CD14-positive monocyte (primary cell): ENCODE data around the gene NUP214. TPM values are rescaled to one million over a fixed set of nuclear protein-coding genes. Genes with fewer than 3 reads are reported as not detected.

ENCODE experiments used
- DNase-seq, 3 donors: peaks; one replicate each; pipeline ENCODE4 v3.0.0-alpha.2; 2011 to 2022
- H2AFZ ChIP-seq: 2 replicates; pipeline ENCODE4 v1.6.0; 2012; ENCODE audit warnings: mild to moderate bottlenecking, low read depth, low read length, inconsistent platforms; ENCODE audit not compliant: insufficient read depth, poor library complexity, severe bottlenecking
- H3K27ac ChIP-seq, 2 donors: 1 replicate in 1 of 2; 2 replicates in 1 of 2; pipeline ENCODE4 v1.5.1; 2012 to 2013; ENCODE audit warnings: low read length in 2 of 2, control low read depth in 1 of 2, inconsistent platforms in 1 of 2, low read depth in 1 of 2, mild to moderate bottlenecking in 1 of 2
- H3K27me3 ChIP-seq, 2 donors: one replicate each; pipeline versions ENCODE4 v1.6.0 to v1.6.1; 2011 to 2013; ENCODE audit warnings: low read length in 2 of 2; ENCODE audit not compliant: control insufficient read depth in 2 of 2, insufficient read depth in 2 of 2
- H3K36me3 ChIP-seq, 2 donors: replicated peaks in 1 of 2; 1 replicate in 1 of 2; 2 replicates in 1 of 2; pipeline versions ENCODE4 v1.5.1 to v1.6.1; 2012 to 2013; ENCODE audit warnings: low read length in 2 of 2, control low read depth in 1 of 2, inconsistent platforms in 1 of 2, mild to moderate bottlenecking in 1 of 2; ENCODE audit not compliant: insufficient read depth in 2 of 2, control insufficient read depth in 1 of 2
- H3K4me1 ChIP-seq, 2 donors: 1 replicate in 1 of 2; 2 replicates in 1 of 2; pipeline versions ENCODE4 v1.5.1 to v1.6.1; 2012 to 2013; ENCODE audit warnings: low read length in 2 of 2, control low read depth in 1 of 2, inconsistent platforms in 1 of 2, mild to moderate bottlenecking in 1 of 2, moderate library complexity in 1 of 2; ENCODE audit not compliant: insufficient read depth in 2 of 2, control insufficient read depth in 1 of 2
- H3K4me2 ChIP-seq: replicated peaks from 2 replicates; pipeline ENCODE3; 2012; ENCODE audit warnings: low read length, moderate library complexity, mild to moderate bottlenecking; ENCODE audit not compliant: poor library complexity, severe bottlenecking; ENCODE audit errors: extremely low read depth
- H3K4me3 ChIP-seq, 3 experiments: fragments of 200-600 bp in 1 of 3; sonication (generic) in 1 of 3; replicated peaks in 1 of 3; 1 replicate in 2 of 3; 2 replicates in 1 of 3; pipeline ENCODE4 v1.5.1; 2011 to 2013; ENCODE audit warnings: low read length in 3 of 3, mild to moderate bottlenecking in 3 of 3, control low read depth in 2 of 3, low read depth in 2 of 3, inconsistent platforms in 1 of 3, moderate library complexity in 1 of 3
- H3K79me2 ChIP-seq: 2 replicates; pipeline ENCODE4 v1.6.0; 2012; ENCODE audit warnings: mild to moderate bottlenecking, control low read depth, inconsistent platforms, low read length, moderate library complexity; ENCODE audit not compliant: insufficient read depth
- H3K9ac ChIP-seq: 2 replicates; pipeline ENCODE4 v1.6.0; 2017; ENCODE audit warnings: low read length, mild to moderate bottlenecking; ENCODE audit not compliant: insufficient read depth, poor library complexity, severe bottlenecking
- H3K9me3 ChIP-seq, 2 donors: replicated peaks in 1 of 2; 1 replicate in 1 of 2; 2 replicates in 1 of 2; pipeline versions ENCODE4 v1.5.1 to v1.6.1; 2012 to 2013; ENCODE audit warnings: low read length in 2 of 2, control low read depth in 1 of 2; ENCODE audit not compliant: control insufficient read depth in 1 of 2, insufficient read depth in 1 of 2
- H4K20me1 ChIP-seq: 2 replicates; pipeline ENCODE4 v1.6.0; 2012; ENCODE audit warnings: mild to moderate bottlenecking, low read length, control low read depth, moderate library complexity; ENCODE audit not compliant: insufficient read depth
- H3K27ac Mint-ChIP-seq, 7 donors: one replicate each; pipeline ENCODE4 v1.8.0; 2020; ENCODE audit warnings: mild to moderate bottlenecking in 7 of 7, mixed read lengths in 7 of 7, moderate library complexity in 6 of 7, inconsistent platforms in 2 of 7
- H3K27me3 Mint-ChIP-seq, 3 donors: one replicate each; pipeline ENCODE4 v1.8.0; 2021 to 2022; ENCODE audit warnings: low read depth in 3 of 3, mild to moderate bottlenecking in 3 of 3, mixed read lengths in 3 of 3, moderate library complexity in 3 of 3, inconsistent platforms in 1 of 3
- H3K36me3 Mint-ChIP-seq, 2 donors: one replicate each; pipeline ENCODE4 v1.8.0; 2020; ENCODE audit warnings: mixed read lengths in 2 of 2, inconsistent platforms in 1 of 2, mild to moderate bottlenecking in 1 of 2
- H3K4me1 Mint-ChIP-seq: one replicate; pipeline ENCODE4 v1.8.0; 2020; ENCODE audit warnings: mild to moderate bottlenecking, mixed read lengths
- H3K4me3 Mint-ChIP-seq, 2 donors: one replicate each; pipeline ENCODE4 v1.8.0; 2020; ENCODE audit warnings: mild to moderate bottlenecking in 2 of 2, mixed read lengths in 2 of 2, moderate library complexity in 1 of 2
- H3K9me3 Mint-ChIP-seq, 7 donors: one replicate each; pipeline ENCODE4 v1.8.0; 2020 to 2022; ENCODE audit warnings: mixed read lengths in 7 of 7, mild to moderate bottlenecking in 6 of 7, moderate library complexity in 6 of 7, inconsistent platforms in 2 of 7
- CTCF ChIP-seq: fragments of 200-600 bp; IDR thresholded peaks from one replicate; pipeline ENCODE4 v1.8.0; 2022; ENCODE audit warnings: antibody characterized with exemption, mild to moderate bottlenecking
- WGBS: methylation state at CpG from one replicate; pipeline ENCODE4 v1.1.5; 2013; ENCODE audit warnings: missing lambda C conversion rate; ENCODE audit not compliant: insufficient coverage; 5-methylcytosine and 5-hydroxymethylcytosine counted together
- intact Hi-C, 2 donors: fragments of 100-400 bp; cut with micrococcal nuclease; formaldehyde crosslinking; loops; one replicate each; pipeline versions ENCODE4 v1.15.0 to v1.15.1; 2023
- polyA plus RNA-seq, 3 donors: library from polyadenylated mRNA; depleted of rRNA in 1 of 3; unstranded in 2 of 3; stranded (reverse) in 1 of 3; fragments of 300-500 nt in 2 of 3; fragments of >200 nt in 1 of 3; fragmentation: Illumina TruSeq in 2 of 3; gene quantifications; 1 replicate in 2 of 3; 2 replicates in 1 of 3; pipeline ENCODE4 v1.2.3, GENCODE V29; 2012 to 2021

Gene NUP214
- polyA plus RNA-seq, 3 donors, result 94.9 to 329 (median 214) TPM

GRCh38 chr9:131255676-131256197 lies 130.4 kb downstream of the NUP214 start:
- peak overlapping the region; percentile 67 for H3K9ac ChIP-seq
- H4K20me1 ChIP-seq, result peaks cover 12% of the 10 kb centered on the region
- H3K4me1 ChIP-seq, result peaks cover 79 to 80% of the 10 kb centered on the region in 2 donors
- H3K4me2 ChIP-seq, result peak overlapping the region; percentile 69
- peaks cover 28 to 32% of the 10 kb centered on the region in 2 donors for H3K36me3 ChIP-seq
- intact Hi-C loops, result loop anchor here in 1 of 2 donors (2.0 kb wide), 1 partner anchor 19 kb away; no protein-coding TSS in a partner anchor
- H3K27me3 ChIP-seq, result no peaks in the 10 kb centered on the region
- no peaks in the 10 kb centered on the region for H3K9me3 ChIP-seq
- H3K27ac Mint-ChIP-seq, result peak overlapping the region; percentile 95 to 99 (median 96)
- TF ChIP-seq CTCF, result no peak
- H3K4me1 Mint-ChIP-seq, result peaks cover 80% of the 10 kb centered on the region
- peak in 1 of 3 donors; percentile 44 for DNase-seq
- H3K27me3 Mint-ChIP-seq, result peaks cover 0 to 1% (median 0%) of the 10 kb centered on the region in 3 donors
- peaks cover 0 to 4% (median 0%) of the 10 kb centered on the region in 7 donors for H3K9me3 Mint-ChIP-seq
- H3K36me3 Mint-ChIP-seq, result peaks cover 20 to 30% of the 10 kb centered on the region in 2 donors
- peak overlapping the region; percentile 72 to 93 for H3K4me3 Mint-ChIP-seq
- H3K4me3 ChIP-seq, result peak overlapping the region in 2 of 3 experiments; percentile 31 to 82
- 6% methylated on average over 8 of the region's 8 CpGs for WGBS
- H3K79me2 ChIP-seq, result peaks cover 66% of the 10 kb centered on the region
- H3K27ac ChIP-seq, result peak overlapping the region; percentile 95
- peak overlapping the region; percentile 76 for H2AFZ ChIP-seq

GRCh38 chr9:131257266-131258025 lies 132.1 kb downstream of the NUP214 start:
- H3K9me3 ChIP-seq, result no peaks in the 10 kb centered on the region
- H3K4me3 Mint-ChIP-seq, result no peak overlapping the region
- peak overlapping the region; percentile 67 for H3K9ac ChIP-seq
- DNase-seq, result no peak
- H3K36me3 ChIP-seq, result peaks cover 39 to 43% of the 10 kb centered on the region in 2 donors
- H3K79me2 ChIP-seq, result peaks cover 70% of the 10 kb centered on the region
- H3K4me3 ChIP-seq, result peak overlapping the region in 1 of 3 experiments; percentile 14
- H3K27ac ChIP-seq, result peak overlapping the region; percentile 95
- H4K20me1 ChIP-seq, result peaks cover 29% of the 10 kb centered on the region
- H3K27me3 ChIP-seq, result no peaks in the 10 kb centered on the region
- H3K36me3 Mint-ChIP-seq, result peaks cover 31 to 48% of the 10 kb centered on the region in 2 donors
- H3K4me1 Mint-ChIP-seq, result peaks cover 78% of the 10 kb centered on the region
- no peak overlapping the region for H2AFZ ChIP-seq
- H3K27ac Mint-ChIP-seq, result peak overlapping the region; percentile 95 to 99 (median 96)
- intact Hi-C loops, result no loop called here
- peaks cover 0 to 1% (median 0%) of the 10 kb centered on the region in 3 donors for H3K27me3 Mint-ChIP-seq
- 82% methylated on average over 6 of the region's 15 CpGs for WGBS
- peaks cover 75 to 77% of the 10 kb centered on the region in 2 donors for H3K4me1 ChIP-seq
- H3K9me3 Mint-ChIP-seq, result peaks cover 0 to 4% (median 0%) of the 10 kb centered on the region in 7 donors
- TF ChIP-seq CTCF, result no peak
- H3K4me2 ChIP-seq, result no peak overlapping the region
